GM12874 (cell line): Measurements from ENCODE around the gene TOP3B.

Source experiments
- CTCF ChIP-seq: IDR thresholded peaks from 2 replicates; pipeline ENCODE4 v1.5.1; 2011; ENCODE audit warnings: low read depth, mild to moderate bottlenecking, control low read depth, low read length, moderate library complexity; ENCODE audit not compliant: insufficient read depth

Gene TOP3B

DNA sequence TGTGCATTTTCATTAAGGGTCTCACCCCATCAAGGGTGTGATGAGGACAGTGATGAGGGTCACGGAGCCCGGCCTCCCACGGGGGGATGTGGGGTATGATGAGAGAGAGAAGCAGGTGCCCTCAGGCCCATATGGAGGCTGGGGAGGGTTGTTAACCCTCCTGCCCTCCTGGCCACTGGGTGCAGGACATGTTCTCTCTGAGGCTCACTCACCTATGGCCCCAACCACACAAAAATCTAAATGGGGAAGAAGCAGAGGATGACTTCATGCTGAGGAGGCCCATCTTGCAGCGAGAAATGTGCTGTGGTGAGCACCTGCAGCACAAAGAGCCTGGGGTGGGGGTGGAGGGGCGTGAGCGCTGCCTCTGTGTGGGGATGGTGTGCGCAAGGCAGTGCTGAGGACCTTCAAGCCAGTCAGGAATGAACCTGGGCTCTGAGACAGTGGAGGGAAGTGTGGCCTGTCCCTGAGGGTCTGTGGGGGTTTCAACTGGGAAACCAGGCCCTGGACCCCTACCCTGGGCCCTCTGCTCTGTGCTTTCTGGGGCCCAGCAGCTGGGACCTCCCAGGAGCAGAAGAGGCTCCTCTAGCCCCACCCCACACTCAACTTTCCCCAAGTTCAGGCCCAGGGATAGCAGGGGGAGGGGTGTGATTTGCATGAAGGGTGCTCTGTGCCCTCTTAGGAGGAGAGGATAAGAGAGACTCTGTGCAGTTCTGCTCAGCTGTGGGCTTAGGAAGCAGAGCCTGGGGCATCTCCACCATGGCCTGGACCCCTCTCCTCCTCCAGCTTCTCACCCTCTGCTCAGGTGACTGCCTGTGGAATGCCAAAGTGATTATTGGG is 43.0 kb upstream of the TOP3B start:
- no peak for TF ChIP-seq CTCF

GRCh38 chr22:22024440-22024839 is 41.9 kb upstream of the TOP3B start:
- no peak for TF ChIP-seq CTCF

DNA sequence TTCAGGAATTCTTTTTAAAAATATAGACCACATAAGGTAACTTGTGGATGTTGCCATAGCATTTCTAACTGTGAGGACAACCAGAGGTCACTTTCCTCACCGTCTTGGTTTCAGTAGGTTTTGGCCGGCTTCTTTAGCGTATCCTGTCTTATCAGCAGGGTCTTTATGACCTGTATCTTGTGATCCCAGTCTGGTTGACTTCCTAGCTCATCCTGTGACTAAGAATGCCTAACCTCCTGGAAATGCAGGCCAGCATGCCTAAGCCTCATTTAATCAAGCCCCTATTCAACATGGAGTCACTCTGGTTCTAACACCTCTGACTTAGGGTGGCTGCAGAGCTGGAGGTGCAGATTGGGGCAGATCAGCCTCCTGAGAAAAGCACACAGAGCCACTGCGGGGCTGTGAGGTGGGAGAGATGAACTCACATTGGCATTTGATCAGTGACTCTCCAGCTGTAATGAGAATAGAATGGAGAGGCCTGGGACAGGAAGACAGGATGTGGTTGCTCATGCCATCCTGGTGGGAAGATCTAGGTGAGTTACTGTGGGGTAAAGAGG is 41.1 kb upstream of the TOP3B start:
- TF ChIP-seq CTCF: no peak

GRCh38 chr22:22022947-22023534 is 40.5 kb upstream of the TOP3B start:
- TF ChIP-seq CTCF: no peak

DNA sequence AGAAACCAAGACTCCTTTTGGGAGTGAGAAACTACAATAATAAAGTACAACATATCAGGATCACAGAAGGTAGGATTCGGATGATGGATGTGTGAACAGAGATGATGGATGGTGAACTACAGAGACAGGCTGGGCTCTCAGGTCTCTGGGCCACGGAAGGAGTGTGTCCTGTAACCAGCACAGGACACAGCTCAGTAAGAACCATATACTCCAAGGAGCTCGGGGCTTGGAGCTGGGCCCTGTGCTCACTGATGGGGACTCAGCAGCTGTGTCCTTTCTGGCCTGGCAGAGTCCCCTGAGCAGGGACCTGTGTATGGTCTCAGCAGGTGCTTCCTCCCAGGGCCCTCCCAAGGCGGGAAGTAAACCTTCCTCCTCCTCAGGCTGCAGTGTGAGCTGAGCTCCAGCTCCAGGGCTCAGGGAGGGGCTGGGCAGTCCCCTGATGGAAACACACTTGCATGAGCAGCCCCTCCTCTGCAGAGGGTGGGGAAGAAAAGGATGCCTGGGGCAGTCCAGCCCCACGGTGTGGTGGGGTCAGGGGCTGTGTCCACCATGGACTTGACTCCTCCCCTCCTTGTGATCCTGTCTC is 39.8 kb upstream of the TOP3B start:
- no peak for TF ChIP-seq CTCF

DNA sequence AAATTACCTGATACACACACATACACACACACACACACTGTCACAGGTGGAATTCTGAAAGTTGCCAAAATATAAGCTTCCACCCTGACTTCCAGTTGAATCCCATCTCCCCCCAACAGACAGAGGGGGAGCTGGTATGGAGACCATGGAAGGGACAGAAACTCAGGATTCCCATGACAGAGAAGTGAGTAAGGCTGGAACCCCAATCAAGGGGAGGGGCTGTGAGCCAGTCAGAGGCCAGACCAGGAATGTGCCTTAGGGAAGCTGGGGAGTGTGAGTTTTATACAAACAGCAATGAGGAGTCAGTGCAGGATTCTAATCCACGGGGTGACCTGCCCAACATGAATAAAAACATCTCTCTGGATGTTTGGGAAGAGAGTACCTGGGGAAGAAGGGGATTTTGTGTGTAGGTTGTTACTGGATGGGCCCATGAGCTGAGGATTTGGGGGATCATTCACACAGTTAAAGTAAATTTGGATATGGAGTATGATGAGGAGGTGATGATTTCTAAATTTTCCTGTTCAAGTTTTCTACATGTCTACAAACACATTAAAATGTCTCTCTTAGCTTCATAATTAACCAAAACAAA is 38.7 kb upstream of the TOP3B start:
- TF ChIP-seq CTCF: no peak

DNA sequence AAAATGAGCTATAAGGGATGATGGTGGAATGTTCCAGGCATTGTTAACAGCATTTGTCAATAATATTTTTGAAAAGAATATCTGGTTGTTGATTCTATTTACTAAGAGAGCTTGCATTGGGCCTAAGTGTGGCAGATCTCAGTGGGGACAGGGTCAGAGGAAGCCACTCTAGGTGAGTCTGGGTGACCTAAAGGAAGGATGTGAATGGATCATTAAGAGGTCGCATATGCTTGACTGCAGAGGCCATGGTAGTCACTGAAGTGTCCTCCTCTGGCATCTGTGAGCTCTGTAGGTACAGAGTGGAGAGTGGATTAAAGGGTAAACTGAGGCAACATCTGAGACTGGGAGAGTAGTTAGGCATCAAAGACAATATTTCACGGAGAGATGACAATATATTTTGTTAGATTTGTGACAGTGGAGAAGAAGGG is 37.9 kb upstream of the TOP3B start:
- TF ChIP-seq CTCF: no peak
